Activated CD8-positive, alpha-beta memory T cell treated with anti-CD3 and anti-CD28 coated beads, Interleukin-2, amount 10 ng/mL, durations not matched to agents 7 days and 5 days (primary cell): ENCODE data around the gene CHSY3. TPM values are rescaled to one million over a fixed set of nuclear protein-coding genes. Genes with fewer than 3 reads are reported as not detected.

Experiments used
- ATAC-seq: fragments of 150-1000 bp; cut with Tn5 transposase; one replicate; pipeline ENCODE4 v1.10.0; 2021; ENCODE audit warnings: moderate library complexity
- CTCF ChIA-PET: fragments of 350-600 bp; sonication (Branson Sonifier 250); formaldehyde crosslinking; loops from one replicate; lab custom pipeline; 2021; ENCODE audit warnings: antibody characterized with exemption; lab: Charles Lee
- DNase-seq: peaks from one replicate; pipeline ENCODE4 v3.0.0-alpha.2; 2020
- H3K27ac Mint-ChIP-seq: one replicate; pipeline ENCODE4 v1.8.0; 2021; ENCODE audit warnings: mild to moderate bottlenecking, mixed read lengths
- H3K27me3 Mint-ChIP-seq: one replicate; pipeline ENCODE4 v1.8.0; 2021; ENCODE audit warnings: mixed read lengths
- H3K36me3 Mint-ChIP-seq: one replicate; pipeline ENCODE4 v1.8.0; 2021; ENCODE audit warnings: mild to moderate bottlenecking, mixed read lengths
- H3K4me1 Mint-ChIP-seq: one replicate; pipeline ENCODE4 v1.8.0; 2021; ENCODE audit warnings: mixed read lengths
- H3K4me3 Mint-ChIP-seq: one replicate; pipeline ENCODE4 v1.8.0; 2021; ENCODE audit warnings: mild to moderate bottlenecking, moderate library complexity, mixed read lengths
- H3K9me3 Mint-ChIP-seq: one replicate; pipeline ENCODE4 v1.8.0; 2022; ENCODE audit warnings: low read depth, mixed read lengths
- total RNA-seq, 2 experiments: library from RNA; stranded (reverse); gene quantifications; one replicate each; pipeline ENCODE4 v1.2.3, GENCODE V29; 2021

The CHSY3 gene
- not detected for total RNA-seq

DNA sequence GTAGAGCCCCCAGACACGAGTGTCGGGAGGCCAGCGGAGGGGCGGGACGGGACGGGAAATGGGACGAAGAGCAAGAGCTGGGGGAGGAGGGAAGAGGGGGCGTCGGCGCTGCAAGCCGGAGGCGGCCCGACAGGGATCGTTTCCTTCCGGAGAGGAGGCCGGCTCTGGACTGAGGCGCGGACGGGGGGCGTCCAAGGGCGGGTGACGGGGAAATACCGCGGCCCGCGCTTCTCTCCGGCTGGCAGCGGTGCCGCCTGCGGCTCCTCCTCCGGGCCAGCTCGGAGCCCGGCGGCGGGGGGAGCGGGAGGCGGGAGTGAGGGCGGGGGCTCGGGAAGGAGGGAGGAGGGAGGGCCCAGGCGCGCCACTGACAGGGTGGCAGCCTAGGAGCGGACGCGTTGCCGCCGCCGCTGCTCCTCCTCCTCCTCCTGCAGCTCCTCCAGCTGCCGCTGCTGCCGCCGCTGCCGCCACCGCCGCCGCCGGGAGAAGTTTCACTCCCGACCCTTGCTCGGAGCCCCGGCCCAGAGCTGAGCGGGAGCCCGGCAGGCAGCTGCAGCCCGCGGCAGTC, at the start of gene CHSY3:
CHSY3 (plus strand) TSS at position 364 of the 565 bp plus-strand sequence.
- CTCF ChIA-PET, result no interaction called here
- peaks cover 50% of the 10 kb centered on the region for H3K27me3 Mint-ChIP-seq

GRCh38 chr5:129856325-129856724, 47.9 kb upstream of the CHSY3 start:
- Mint-ChIP-seq H3K4me3 (no peak overlapping the region), H3K36me3 (no peaks in the 10 kb centered on the region), H3K4me1 (no peaks in the 10 kb centered on the region), H3K27ac (no peak overlapping the region), H3K9me3 (no peaks in the 10 kb centered on the region), H3K27me3 (peaks cover 11% of the 10 kb centered on the region)
- ATAC-seq, result no peak
- DNase-seq, result no peak
- CTCF ChIA-PET, result no interaction called here

More for the DNA sequence above, at the start of gene CHSY3:
- H3K36me3 Mint-ChIP-seq, result peaks cover 3% of the 10 kb centered on the region
- peak within 1 kb of the TSS; percentile 67 for H3K4me3 Mint-ChIP-seq
- ATAC-seq (peak; percentile 89), DNase-seq (peak; percentile 56)
- peaks cover 14% of the 10 kb centered on the region for H3K4me1 Mint-ChIP-seq
- H3K9me3 Mint-ChIP-seq, result no peaks in the 10 kb centered on the region
- H3K27ac Mint-ChIP-seq, result no peak within 1 kb of the TSS

DNA sequence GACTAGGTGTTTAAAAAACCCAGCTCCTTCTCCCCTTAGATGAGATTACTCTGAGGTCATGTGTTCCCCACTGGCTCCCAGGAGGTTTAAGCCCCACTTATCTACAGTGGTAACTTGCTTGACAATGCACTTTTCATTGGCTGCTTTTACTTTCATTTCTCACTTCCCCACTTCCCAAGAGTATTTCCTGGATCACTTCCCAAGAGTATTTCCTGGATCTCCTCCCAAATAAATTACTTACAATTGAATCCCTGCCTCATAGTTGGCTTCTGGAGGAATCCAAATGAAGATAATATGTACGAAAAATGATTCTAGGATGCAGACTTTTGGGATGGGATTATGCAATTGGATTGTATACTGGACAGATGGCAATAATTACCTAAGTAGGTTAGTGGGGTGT, 47.1 kb upstream of the CHSY3 start:
- peaks cover 11% of the 10 kb centered on the region for H3K27me3 Mint-ChIP-seq
- no peaks in the 10 kb centered on the region for H3K4me1 Mint-ChIP-seq
- no peak overlapping the region for H3K27ac Mint-ChIP-seq
- ATAC-seq (no peak), DNase-seq (no peak)
- CTCF ChIA-PET, result no interaction called here
- H3K4me3 Mint-ChIP-seq, result no peak overlapping the region
- no peaks in the 10 kb centered on the region for H3K36me3 Mint-ChIP-seq
- no peaks in the 10 kb centered on the region for H3K9me3 Mint-ChIP-seq

GRCh38 chr5:129858131-129858675, 46.1 kb upstream of the CHSY3 start:
- DNase-seq (no peak), ATAC-seq (no peak)
- CTCF ChIA-PET, result no interaction called here
- no peaks in the 10 kb centered on the region for H3K9me3 Mint-ChIP-seq
- no peak overlapping the region for H3K27ac Mint-ChIP-seq
- no peak overlapping the region for H3K4me3 Mint-ChIP-seq
- peaks cover 7% of the 10 kb centered on the region for H3K27me3 Mint-ChIP-seq
- no peaks in the 10 kb centered on the region for H3K36me3 Mint-ChIP-seq
- H3K4me1 Mint-ChIP-seq, result no peaks in the 10 kb centered on the region

DNA sequence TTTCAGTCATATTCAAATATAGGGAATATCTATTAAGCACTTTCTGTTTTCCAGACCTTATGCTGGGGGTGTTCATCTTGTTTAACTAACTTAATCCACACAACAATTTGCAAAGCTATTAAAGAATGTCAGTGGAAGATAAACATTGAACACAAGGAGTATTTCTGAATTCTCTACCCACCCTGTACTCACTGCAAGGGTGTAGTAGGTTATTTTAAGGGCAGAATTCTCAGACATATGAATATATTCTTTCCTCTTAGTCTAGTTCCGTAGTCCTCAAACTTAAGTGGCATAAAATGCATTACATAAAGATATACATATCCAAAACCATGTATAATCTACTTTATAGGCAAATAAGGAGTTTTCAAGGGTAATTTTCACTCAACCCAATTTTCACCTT, 19.9 kb upstream of the CHSY3 start:
- Mint-ChIP-seq H3K9me3 (no peaks in the 10 kb centered on the region), H3K4me3 (no peak overlapping the region), H3K4me1 (no peaks in the 10 kb centered on the region), H3K27ac (no peak overlapping the region), H3K36me3 (no peaks in the 10 kb centered on the region), H3K27me3 (no peaks in the 10 kb centered on the region)
- CTCF ChIA-PET, result no interaction called here
- DNase-seq (no peak), ATAC-seq (no peak)

DNA sequence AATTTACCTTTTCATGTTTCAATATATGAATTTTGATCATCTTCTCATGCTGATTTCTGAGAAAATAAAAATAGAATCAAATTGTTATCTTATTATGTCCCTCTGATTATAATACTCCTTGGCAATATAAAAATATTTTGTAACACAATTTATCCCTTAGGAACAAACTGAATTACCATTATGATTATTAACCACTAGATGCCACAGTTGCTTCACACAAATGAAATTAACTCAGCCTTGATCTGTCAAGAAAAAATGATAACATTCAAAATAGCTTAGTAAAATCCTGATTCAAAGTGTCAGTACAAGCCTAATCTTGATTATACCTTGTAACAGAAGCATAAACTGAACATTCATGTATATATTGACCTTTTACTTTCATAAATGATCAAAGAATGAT, 4.8 kb upstream of the CHSY3 start:
- DNase-seq (no peak), ATAC-seq (no peak)
- H3K27ac Mint-ChIP-seq, result no peak overlapping the region
- peaks cover 5% of the 10 kb centered on the region for H3K4me1 Mint-ChIP-seq
- H3K36me3 Mint-ChIP-seq, result peaks cover 3% of the 10 kb centered on the region
- no peak overlapping the region for H3K4me3 Mint-ChIP-seq
- peaks cover 28% of the 10 kb centered on the region for H3K27me3 Mint-ChIP-seq
- CTCF ChIA-PET, result no interaction called here
- H3K9me3 Mint-ChIP-seq, result no peaks in the 10 kb centered on the region

GRCh38 chr5:129902816-129903215, 1.4 kb upstream of the CHSY3 start:
- ATAC-seq, result no peak
- Mint-ChIP-seq H3K27me3 (peaks cover 44% of the 10 kb centered on the region), H3K4me3 (no peak overlapping the region)

DNA sequence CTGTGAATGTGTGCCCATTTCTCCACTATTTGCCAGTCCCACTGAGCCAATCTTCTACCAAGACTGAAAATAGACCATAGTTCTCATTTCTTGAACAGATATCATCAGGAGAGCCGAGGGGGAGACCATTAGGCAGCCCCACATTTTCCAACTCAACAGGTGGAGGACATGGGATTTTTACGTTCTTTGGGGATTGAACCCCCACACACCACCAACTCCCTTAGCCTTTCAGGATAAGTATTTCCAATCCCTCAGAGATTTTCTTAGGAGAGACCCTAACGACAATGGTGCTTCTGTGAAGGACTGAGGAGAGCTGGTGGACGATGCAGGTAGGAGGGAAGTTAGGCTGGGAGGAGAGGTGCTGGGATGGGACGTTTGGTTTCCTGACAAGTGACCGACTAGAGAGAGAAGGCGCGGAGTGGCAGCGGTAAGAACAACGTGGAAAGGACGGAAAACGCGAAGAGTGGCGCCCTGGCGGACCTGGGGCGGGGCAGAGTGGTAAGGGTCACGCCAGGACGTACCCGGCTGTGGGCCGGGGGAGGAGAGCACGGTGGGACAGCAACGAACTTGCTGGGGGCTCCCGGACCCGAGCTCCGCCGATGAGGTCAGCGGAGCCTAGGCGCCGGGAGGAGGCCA, 681 bp upstream of the CHSY3 start:
- Mint-ChIP-seq H3K4me1 (peaks cover 14% of the 10 kb centered on the region), H3K27ac (no peak overlapping the region), H3K27me3 (peaks cover 50% of the 10 kb centered on the region), H3K36me3 (peaks cover 3% of the 10 kb centered on the region), H3K9me3 (no peaks in the 10 kb centered on the region), H3K4me3 (peak overlapping the region; percentile 67)
- ATAC-seq (no peak), DNase-seq (no peak)
- CTCF ChIA-PET, result no interaction called here

More at GRCh38 chr5:129902816-129903215, 1.4 kb upstream of the CHSY3 start:
- CTCF ChIA-PET, result no interaction called here
- Mint-ChIP-seq H3K9me3 (no peaks in the 10 kb centered on the region), H3K27ac (no peak overlapping the region), H3K4me1 (peaks cover 14% of the 10 kb centered on the region), H3K36me3 (peaks cover 3% of the 10 kb centered on the region)
- no peak for DNase-seq

- H3K27ac Mint-ChIP-seq, result no peak overlapping the region
- H3K36me3 Mint-ChIP-seq, result peaks cover 3% of the 10 kb centered on the region
- CTCF ChIA-PET, result no interaction called here
- ATAC-seq (peak; percentile 46), DNase-seq (no peak)
- H3K9me3 Mint-ChIP-seq, result no peaks in the 10 kb centered on the region
- peaks cover 45% of the 10 kb centered on the region for H3K27me3 Mint-ChIP-seq
- H3K4me3 Mint-ChIP-seq, result peak overlapping the region; percentile 20
- peaks cover 14% of the 10 kb centered on the region for H3K4me1 Mint-ChIP-seq
These were observed 605 bp downstream of the CHSY3 start for GRCh38 chr5:129904667-129905472.

DNA sequence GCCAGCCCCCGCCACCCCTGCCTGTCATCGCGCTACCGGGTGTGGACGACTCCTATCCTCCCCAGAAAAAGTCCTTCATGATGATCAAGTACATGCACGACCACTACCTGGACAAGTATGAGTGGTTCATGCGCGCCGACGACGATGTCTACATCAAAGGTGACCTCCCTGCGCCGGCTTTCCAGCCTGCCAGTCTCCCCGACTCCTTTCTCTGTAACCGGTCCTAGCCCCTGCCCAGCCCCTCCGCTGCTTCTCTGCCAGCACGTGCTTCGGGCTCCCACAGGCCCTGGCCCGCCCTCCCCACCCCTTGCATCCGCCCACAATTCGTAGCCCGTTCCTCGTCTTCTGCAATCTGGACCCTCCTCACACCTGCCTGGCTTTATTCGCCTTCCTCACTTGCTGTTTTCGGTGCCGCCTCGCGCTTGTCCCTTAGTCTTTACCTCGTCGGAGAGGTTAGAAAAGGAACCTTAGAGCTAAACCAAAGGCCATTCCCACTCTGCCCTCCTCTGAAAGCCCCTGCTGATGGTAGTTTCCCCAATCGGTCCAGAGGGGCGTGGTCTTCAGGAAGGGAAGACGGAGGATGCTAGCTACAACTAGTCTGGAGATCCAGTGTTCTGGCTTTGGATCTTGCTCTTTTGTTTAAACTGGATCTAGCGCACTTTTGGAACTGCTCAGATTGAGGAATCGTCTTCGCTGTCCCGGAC, 1.4 kb downstream of the CHSY3 start:
- peaks cover 44% of the 10 kb centered on the region for H3K27me3 Mint-ChIP-seq
- peaks cover 3% of the 10 kb centered on the region for H3K36me3 Mint-ChIP-seq
- CTCF ChIA-PET, result no interaction called here
- no peak for ATAC-seq
- no peak for DNase-seq
- H3K9me3 Mint-ChIP-seq, result no peaks in the 10 kb centered on the region
- H3K4me1 Mint-ChIP-seq, result peaks cover 14% of the 10 kb centered on the region
- H3K4me3 Mint-ChIP-seq, result peak overlapping the region; percentile 9
- no peak overlapping the region for H3K27ac Mint-ChIP-seq

DNA sequence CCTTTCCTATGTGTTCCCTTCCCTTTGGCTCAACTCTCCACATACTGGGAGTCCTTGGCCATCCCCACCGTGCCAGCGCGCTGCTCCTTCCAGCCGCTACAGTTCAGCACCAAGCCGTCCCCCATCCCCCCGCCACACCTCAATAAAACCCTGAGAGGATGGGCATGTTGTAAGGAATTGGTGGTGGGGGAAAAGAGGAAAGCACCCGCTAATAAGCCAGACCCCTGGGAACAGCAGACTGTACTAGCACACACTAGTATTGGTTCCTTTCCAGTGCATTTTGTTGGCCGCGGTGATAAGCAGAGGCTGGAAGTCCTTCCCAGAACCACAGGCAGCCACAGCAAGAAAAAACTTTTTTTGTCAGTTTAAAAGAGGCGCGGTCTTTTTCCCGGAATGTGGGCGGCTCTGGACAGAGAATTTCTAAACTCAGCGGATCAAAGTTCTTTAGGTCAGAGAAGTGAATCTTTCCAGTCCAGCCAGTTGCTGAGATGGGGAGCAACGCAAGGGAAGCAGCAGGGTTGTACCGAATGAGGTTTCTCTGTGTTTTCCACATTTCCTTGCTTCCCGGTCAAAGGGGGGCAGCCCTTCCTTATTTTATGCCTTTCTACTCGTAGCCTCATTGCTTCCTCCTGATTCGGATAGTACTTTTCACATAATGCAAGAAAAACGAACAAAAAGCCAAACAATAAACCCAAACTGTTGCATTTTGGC, 2.1 kb downstream of the CHSY3 start:
- Mint-ChIP-seq H3K27ac (no peak overlapping the region), H3K9me3 (no peaks in the 10 kb centered on the region), H3K36me3 (peaks cover 3% of the 10 kb centered on the region), H3K4me3 (no peak overlapping the region), H3K27me3 (peaks cover 42% of the 10 kb centered on the region), H3K4me1 (peaks cover 14% of the 10 kb centered on the region)
- DNase-seq (no peak), ATAC-seq (no peak)
- CTCF ChIA-PET, result no interaction called here

DNA sequence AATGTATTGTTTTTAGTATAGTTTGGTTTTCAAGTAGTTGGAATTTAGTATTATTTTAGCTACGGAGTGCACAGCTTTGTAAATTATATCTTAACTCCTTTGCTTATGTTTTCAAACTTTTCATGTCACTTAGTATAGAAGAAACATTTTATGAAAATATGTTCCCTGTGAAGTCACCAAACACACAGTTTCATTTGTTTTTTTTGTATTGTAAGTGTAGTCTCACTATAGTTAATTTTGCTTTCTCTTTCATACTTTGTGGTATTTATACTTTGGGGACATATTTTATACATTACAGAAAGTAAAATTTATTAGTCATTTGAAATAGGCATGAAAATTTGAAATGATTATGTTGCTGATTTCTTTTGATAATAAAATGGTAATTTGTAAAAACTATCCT, 5.0 kb downstream of the CHSY3 start:
- no peak for DNase-seq
- ATAC-seq, result no peak
- H3K27me3 Mint-ChIP-seq, result peaks cover 22% of the 10 kb centered on the region
- H3K4me3 Mint-ChIP-seq, result no peak overlapping the region
- no peak overlapping the region for H3K27ac Mint-ChIP-seq
- H3K36me3 Mint-ChIP-seq, result no peaks in the 10 kb centered on the region
- CTCF ChIA-PET, result no interaction called here
- H3K4me1 Mint-ChIP-seq, result peaks cover 9% of the 10 kb centered on the region
- no peaks in the 10 kb centered on the region for H3K9me3 Mint-ChIP-seq
